WTC11 (cell line): ENCODE measurements around the gene SNX22. TPM values are rescaled to one million over a fixed set of nuclear protein-coding genes. Genes with fewer than 3 reads are reported as not detected.

Experiments
- ATAC-seq: fragments of 200-7000 bp; cut with Tn5 transposase; 2 replicates; pipeline ENCODE4 v1.10.0; 2021; ENCODE audit warnings: mild to moderate bottlenecking, moderate library complexity
- CTCF ChIA-PET: fragments of 300-600 bp; sonication (Branson Sonifier 250); formaldehyde crosslinking; loops from one replicate; lab custom pipeline; 2021; ENCODE audit warnings: antibody characterized with exemption; lab: Charles Lee
- POLR2A ChIA-PET: fragments of 350-600 bp; sonication (Branson Sonifier 250); formaldehyde crosslinking; loops from one replicate; lab custom pipeline; 2021; ENCODE audit warnings: antibody characterized with exemption; lab: Charles Lee
- DNase-seq: peaks from one replicate; pipeline ENCODE4 v3.0.0; 2021; ENCODE audit warnings: low spot score
- H3K27ac Mint-ChIP-seq: 2 replicates; pipeline ENCODE4 v1.8.0; 2021; ENCODE audit warnings: mixed read lengths
- H3K27me3 Mint-ChIP-seq: 2 replicates; pipeline ENCODE4 v1.8.0; 2021; ENCODE audit warnings: low read depth, mild to moderate bottlenecking, moderate library complexity, mixed read lengths
- H3K36me3 Mint-ChIP-seq: 2 replicates; pipeline ENCODE4 v1.8.0; 2021; ENCODE audit warnings: mixed read lengths
- H3K4me1 Mint-ChIP-seq: 2 replicates; pipeline ENCODE4 v1.8.0; 2022; ENCODE audit warnings: mixed read lengths
- H3K4me3 Mint-ChIP-seq: 2 replicates; pipeline ENCODE4 v1.8.0; 2021; ENCODE audit warnings: mild to moderate bottlenecking, moderate library complexity, mixed read lengths
- H3K9me3 Mint-ChIP-seq: 2 replicates; pipeline ENCODE4 v1.8.0; 2021; ENCODE audit warnings: mixed read lengths
- AR ChIP-seq: fragments of 250-450 bp; sonication (Bioruptor Pico); IDR thresholded peaks from 2 replicates; pipeline ENCODE4 v1.9.0; 2021; ENCODE audit warnings: mild to moderate bottlenecking
- CTCF ChIP-seq: fragments of 200-600 bp; IDR thresholded peaks from 2 replicates; pipeline ENCODE4 v1.8.0; 2022; ENCODE audit warnings: antibody characterized with exemption
- EMX1 ChIP-seq: fragments of 250-450 bp; sonication (Bioruptor Pico); IDR thresholded peaks from 2 replicates; pipeline ENCODE4 v1.8.0; 2021; ENCODE audit warnings: mild to moderate bottlenecking
- NR1H2 ChIP-seq: sonication (generic); formaldehyde crosslinking; IDR thresholded peaks from 2 replicates; pipeline ENCODE4 v1.9.0; 2021; ENCODE audit warnings: mild to moderate bottlenecking, moderate library complexity, missing genetic modification reagents
- SMAD3 ChIP-seq: sonication (generic); formaldehyde crosslinking; IDR thresholded peaks from 2 replicates; pipeline ENCODE4 v1.8.0; 2022; ENCODE audit warnings: missing genetic modification reagents, mild to moderate bottlenecking, borderline replicate concordance
- TEAD1 ChIP-seq: sonication (generic); formaldehyde crosslinking; IDR thresholded peaks from 2 replicates; pipeline ENCODE4 v1.8.0; 2022; ENCODE audit warnings: mild to moderate bottlenecking, missing genetic modification reagents
- ZNF532 ChIP-seq: fragments of 250-450 bp; sonication (Bioruptor Pico); IDR thresholded peaks from 2 replicates; pipeline ENCODE4 v1.9.0; 2021; ENCODE audit warnings: mild to moderate bottlenecking, borderline replicate concordance
- ZNF671 ChIP-seq: fragments of 250-450 bp; sonication (Bioruptor Pico); IDR thresholded peaks from 2 replicates; pipeline ENCODE4 v1.8.0; 2021; ENCODE audit warnings: mild to moderate bottlenecking
- total RNA-seq: library from RNA; stranded (reverse); gene quantifications from 3 replicates; pipeline ENCODE4 v1.2.3, GENCODE V29; 2021
- TF ChIP-seq, protein P1 (sequence below): sonication (generic); formaldehyde crosslinking; IDR thresholded peaks from 2 replicates; pipeline ENCODE4 v1.8.1; 2022; ENCODE audit warnings: mild to moderate bottlenecking, moderate library complexity, missing genetic modification reagents
- TF ChIP-seq, protein P2 (sequence below): sonication (generic); formaldehyde crosslinking; IDR thresholded peaks from 2 replicates; pipeline ENCODE4 v1.8.0; 2023; ENCODE audit warnings: missing genetic modification reagents, mild to moderate bottlenecking, borderline replicate concordance
- TF ChIP-seq, protein P3 (sequence below): sonication (generic); formaldehyde crosslinking; IDR thresholded peaks from 2 replicates; pipeline ENCODE4 v1.8.1; 2022; ENCODE audit warnings: missing genetic modification reagents, borderline replicate concordance
- TF ChIP-seq, protein P4 (sequence below): sonication (generic); formaldehyde crosslinking; IDR thresholded peaks from 2 replicates; pipeline ENCODE4 v1.8.0; 2022; ENCODE audit warnings: mild to moderate bottlenecking, missing genetic modification reagents

SNX22 gene
- total RNA-seq, 1 experiment from 2014 or later = 5.9 TPM

- POLR2A ChIA-PET = interaction anchor here (0.6 to 1.6 kb wide), 3 partner anchors 10 to 59 kb away, joined by 3 to 9 read pairs (median 3); partner anchors contain the start of genes CIAO2A and PPIB
- TF ChIP-seq ZNF532 = peak; percentile 54; the same call in 1 of the 2 replicates
- TF ChIP-seq NR1H2 (CRISPR knock-in tag) = no peak
- TF ChIP-seq SMAD3 (CRISPR knock-in tag) = peak; percentile 48; the same call in 1 of the 2 replicates
- TF ChIP-seq, all 79 proteins: peak for 2
- Mint-ChIP-seq H3K27me3 (peaks cover 32% of the 10 kb centered on the region), H3K4me1 (peaks cover 19% of the 10 kb centered on the region), H3K27ac (no peak overlapping the region), H3K36me3 (peaks cover 27% of the 10 kb centered on the region), H3K9me3 (no peaks in the 10 kb centered on the region), H3K4me3 (peak overlapping the region; percentile 75)
- no peak for DNase-seq
- CTCF ChIA-PET = interaction anchor here (0.5 to 2.7 kb wide), 47 partner anchors 9 to 600 kb away, joined by 3 to 45 read pairs (median 4); partner anchors contain the start of genes CIAO2A, CSNK1G1, DAPK2 and PPIB
- peak; percentile 1 for ATAC-seq
Observed at GRCh38 chr15:64152507-64153387, 1.2 kb downstream of the SNX22 start.

DNA sequence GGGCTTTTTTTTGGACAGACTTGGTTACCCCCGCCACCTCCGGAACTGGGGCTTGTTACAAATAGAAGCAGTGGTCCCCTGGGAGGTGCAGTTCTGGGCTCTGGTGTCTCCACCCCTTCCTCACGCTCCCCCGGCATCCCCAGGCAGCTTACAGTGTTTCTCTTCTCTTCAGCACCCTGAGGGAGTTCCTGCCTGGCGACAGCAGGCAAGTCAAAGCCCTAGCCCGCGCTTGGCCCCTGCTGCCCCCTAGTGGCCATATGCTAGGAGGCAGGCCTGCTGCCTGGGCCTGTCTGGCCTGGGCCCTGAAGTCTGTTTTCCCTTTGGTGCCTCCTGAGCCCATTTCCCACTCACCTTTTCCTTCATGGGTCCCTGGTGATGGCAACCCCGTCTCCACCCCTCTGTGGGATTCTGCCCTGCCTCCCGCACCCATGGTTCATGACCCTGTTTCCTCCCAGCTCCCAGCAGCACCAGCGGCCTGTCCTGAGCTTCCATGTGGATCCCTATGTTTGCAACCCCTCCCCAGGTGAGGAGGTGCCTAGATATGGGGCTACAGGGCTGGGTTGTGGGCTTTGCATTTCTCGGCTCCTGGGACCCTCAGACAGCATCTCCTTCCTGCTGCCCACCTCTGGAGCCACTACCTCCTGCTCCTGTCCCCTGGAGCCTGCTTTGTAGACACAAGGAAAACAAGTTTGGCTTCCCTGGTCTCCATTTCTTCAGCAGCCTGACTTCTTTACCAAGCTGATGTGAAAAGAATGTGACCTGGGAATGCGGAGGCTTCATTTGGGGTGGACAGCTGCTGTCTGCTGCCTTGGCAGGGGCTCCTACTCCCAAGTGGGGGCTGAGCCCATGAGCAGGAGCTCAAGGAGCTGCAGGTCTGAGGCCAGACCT lies 2.2 kb downstream of the SNX22 start:
- peaks cover 19% of the 10 kb centered on the region for H3K4me1 Mint-ChIP-seq
- ChIA-PET POLR2A (interaction anchor here (0.5 to 1.6 kb wide), 5 partner anchors 9 to 580 kb away, joined by 3 to 9 read pairs (median 3); partner anchors contain the start of genes CIAO2A and PPIB), CTCF (interaction anchor here (0.5 to 2.7 kb wide), 48 partner anchors 9 to 601 kb away, joined by 3 to 45 read pairs (median 4); partner anchors contain the start of genes CIAO2A, CSNK1G1, DAPK2 and PPIB)
- H3K4me3 Mint-ChIP-seq = peak overlapping the region; percentile 75
- ATAC-seq = peak; percentile 69
- DNase-seq = peak; percentile 96
- H3K27me3 Mint-ChIP-seq = peaks cover 32% of the 10 kb centered on the region
- no peak overlapping the region for H3K27ac Mint-ChIP-seq
- H3K36me3 Mint-ChIP-seq = peaks cover 37% of the 10 kb centered on the region
- H3K9me3 Mint-ChIP-seq = no peaks in the 10 kb centered on the region
- TF ChIP-seq, protein P1, sequence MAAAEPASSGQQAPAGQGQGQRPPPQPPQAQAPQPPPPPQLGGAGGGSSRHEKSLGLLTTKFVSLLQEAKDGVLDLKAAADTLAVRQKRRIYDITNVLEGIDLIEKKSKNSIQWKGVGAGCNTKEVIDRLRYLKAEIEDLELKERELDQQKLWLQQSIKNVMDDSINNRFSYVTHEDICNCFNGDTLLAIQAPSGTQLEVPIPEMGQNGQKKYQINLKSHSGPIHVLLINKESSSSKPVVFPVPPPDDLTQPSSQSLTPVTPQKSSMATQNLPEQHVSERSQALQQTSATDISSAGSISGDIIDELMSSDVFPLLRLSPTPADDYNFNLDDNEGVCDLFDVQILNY (CRISPR knock-in tag) = peak; percentile 29; the same call in 1 of the 2 replicates
- TF ChIP-seq TEAD1 (CRISPR knock-in tag) = peak; percentile 52; the same call in 1 of the 2 replicates
- TF ChIP-seq EMX1 (CRISPR knock-in tag) = peak; percentile 24; the same call in 1 of the 2 replicates
- TF ChIP-seq AR (CRISPR knock-in tag) = peak; percentile 32; the same call in 1 of the 2 replicates
- TF ChIP-seq CTCF = peak; percentile 96
- TF ChIP-seq, protein P2, sequence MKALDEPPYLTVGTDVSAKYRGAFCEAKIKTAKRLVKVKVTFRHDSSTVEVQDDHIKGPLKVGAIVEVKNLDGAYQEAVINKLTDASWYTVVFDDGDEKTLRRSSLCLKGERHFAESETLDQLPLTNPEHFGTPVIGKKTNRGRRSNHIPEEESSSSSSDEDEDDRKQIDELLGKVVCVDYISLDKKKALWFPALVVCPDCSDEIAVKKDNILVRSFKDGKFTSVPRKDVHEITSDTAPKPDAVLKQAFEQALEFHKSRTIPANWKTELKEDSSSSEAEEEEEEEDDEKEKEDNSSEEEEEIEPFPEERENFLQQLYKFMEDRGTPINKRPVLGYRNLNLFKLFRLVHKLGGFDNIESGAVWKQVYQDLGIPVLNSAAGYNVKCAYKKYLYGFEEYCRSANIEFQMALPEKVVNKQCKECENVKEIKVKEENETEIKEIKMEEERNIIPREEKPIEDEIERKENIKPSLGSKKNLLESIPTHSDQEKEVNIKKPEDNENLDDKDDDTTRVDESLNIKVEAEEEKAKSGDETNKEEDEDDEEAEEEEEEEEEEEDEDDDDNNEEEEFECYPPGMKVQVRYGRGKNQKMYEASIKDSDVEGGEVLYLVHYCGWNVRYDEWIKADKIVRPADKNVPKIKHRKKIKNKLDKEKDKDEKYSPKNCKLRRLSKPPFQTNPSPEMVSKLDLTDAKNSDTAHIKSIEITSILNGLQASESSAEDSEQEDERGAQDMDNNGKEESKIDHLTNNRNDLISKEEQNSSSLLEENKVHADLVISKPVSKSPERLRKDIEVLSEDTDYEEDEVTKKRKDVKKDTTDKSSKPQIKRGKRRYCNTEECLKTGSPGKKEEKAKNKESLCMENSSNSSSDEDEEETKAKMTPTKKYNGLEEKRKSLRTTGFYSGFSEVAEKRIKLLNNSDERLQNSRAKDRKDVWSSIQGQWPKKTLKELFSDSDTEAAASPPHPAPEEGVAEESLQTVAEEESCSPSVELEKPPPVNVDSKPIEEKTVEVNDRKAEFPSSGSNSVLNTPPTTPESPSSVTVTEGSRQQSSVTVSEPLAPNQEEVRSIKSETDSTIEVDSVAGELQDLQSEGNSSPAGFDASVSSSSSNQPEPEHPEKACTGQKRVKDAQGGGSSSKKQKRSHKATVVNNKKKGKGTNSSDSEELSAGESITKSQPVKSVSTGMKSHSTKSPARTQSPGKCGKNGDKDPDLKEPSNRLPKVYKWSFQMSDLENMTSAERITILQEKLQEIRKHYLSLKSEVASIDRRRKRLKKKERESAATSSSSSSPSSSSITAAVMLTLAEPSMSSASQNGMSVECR (CRISPR knock-in tag) = no peak
- TF ChIP-seq SMAD3 (CRISPR knock-in tag) = peak; percentile 40; the same call in 1 of the 2 replicates
- 0 out of 2 replicates have a peak, but pooled peaks have one; percentile 44 for TF ChIP-seq ZNF671 (CRISPR knock-in tag)
- TF ChIP-seq, protein P3, sequence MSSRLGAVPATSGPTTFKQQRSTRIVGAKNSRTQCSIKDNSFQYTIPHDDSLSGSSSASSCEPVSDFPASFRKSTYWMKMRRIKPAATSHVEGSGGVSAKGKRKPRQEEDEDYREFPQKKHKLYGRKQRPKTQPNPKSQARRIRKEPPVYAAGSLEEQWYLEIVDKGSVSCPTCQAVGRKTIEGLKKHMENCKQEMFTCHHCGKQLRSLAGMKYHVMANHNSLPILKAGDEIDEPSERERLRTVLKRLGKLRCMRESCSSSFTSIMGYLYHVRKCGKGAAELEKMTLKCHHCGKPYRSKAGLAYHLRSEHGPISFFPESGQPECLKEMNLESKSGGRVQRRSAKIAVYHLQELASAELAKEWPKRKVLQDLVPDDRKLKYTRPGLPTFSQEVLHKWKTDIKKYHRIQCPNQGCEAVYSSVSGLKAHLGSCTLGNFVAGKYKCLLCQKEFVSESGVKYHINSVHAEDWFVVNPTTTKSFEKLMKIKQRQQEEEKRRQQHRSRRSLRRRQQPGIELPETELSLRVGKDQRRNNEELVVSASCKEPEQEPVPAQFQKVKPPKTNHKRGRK (CRISPR knock-in tag) = no peak
- TF ChIP-seq, protein P4, sequence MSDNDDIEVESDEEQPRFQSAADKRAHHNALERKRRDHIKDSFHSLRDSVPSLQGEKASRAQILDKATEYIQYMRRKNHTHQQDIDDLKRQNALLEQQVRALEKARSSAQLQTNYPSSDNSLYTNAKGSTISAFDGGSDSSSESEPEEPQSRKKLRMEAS (CRISPR knock-in tag) = peak; percentile 16; the same call in 1 of the 2 replicates
